Nephron progenitor cell (in vitro differentiated cells): ENCODE measurements around the gene PCIF1.
"Not testable (repeated sequence)": the region's sequence is repeated elsewhere in the genome, so short reads cannot be mapped to it uniquely, and the experiment has no call there.

ENCODE experiments used
- DNase-seq: peaks from one replicate; pipeline ENCODE4 v3.0.0; 2021
- H3K27ac Mint-ChIP-seq: 2 replicates; pipeline ENCODE4 v1.8.0; 2021; ENCODE audit warnings: mild to moderate bottlenecking, moderate library complexity, mixed read lengths
- H3K27me3 Mint-ChIP-seq: 2 replicates; pipeline ENCODE4 v1.8.0; 2021; ENCODE audit warnings: mild to moderate bottlenecking, low read depth, mixed read lengths; ENCODE audit not compliant: poor library complexity
- H3K36me3 Mint-ChIP-seq: 2 replicates; pipeline ENCODE4 v1.8.0; 2021; ENCODE audit warnings: low read depth, mixed read lengths
- H3K4me1 Mint-ChIP-seq: 2 replicates; pipeline ENCODE4 v1.8.0; 2021; ENCODE audit warnings: mixed read lengths
- H3K4me3 Mint-ChIP-seq: 2 replicates; pipeline ENCODE4 v1.8.0; 2021; ENCODE audit warnings: mild to moderate bottlenecking, moderate library complexity, mixed read lengths
- H3K9me3 Mint-ChIP-seq: 2 replicates; pipeline ENCODE4 v1.8.0; 2021; ENCODE audit warnings: mild to moderate bottlenecking, moderate library complexity, mixed read lengths
- TF ChIP-seq, protein P1 (sequence below): fragments of 200-600 bp; sonication (generic); IDR thresholded peaks from 2 replicates; pipeline ENCODE4 v1.5.0; 2021; ENCODE audit warnings: antibody characterized with exemption

The PCIF1 gene

DNA sequence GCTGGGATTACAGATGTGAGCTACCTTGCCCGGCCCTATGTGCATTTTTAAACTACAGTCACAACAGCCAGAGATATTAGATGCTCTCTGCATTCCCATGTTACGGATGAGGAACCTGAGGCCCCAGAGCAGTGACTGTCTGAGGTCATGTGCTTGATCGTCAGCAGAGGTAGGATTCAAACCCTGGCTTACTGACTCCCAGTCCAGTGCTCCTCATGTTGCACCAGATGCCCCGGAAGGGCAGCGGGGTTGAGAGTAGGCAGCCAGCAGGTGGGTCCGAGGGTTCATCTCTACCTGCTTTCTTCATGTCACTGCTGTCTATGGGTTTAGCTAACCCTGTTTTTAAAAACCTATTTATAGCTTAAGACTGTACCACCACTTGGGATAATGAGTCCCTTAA, 46.8 kb downstream of the PCIF1 start:
- DNase-seq, result no peak
- Mint-ChIP-seq H3K36me3 (no peaks in the 10 kb centered on the region), H3K27ac (no peak overlapping the region), H3K27me3 (peaks cover 48% of the 10 kb centered on the region), H3K9me3 (no peaks in the 10 kb centered on the region), H3K4me1 (no peaks in the 10 kb centered on the region), H3K4me3 (no peak overlapping the region)
- TF ChIP-seq, protein P1, sequence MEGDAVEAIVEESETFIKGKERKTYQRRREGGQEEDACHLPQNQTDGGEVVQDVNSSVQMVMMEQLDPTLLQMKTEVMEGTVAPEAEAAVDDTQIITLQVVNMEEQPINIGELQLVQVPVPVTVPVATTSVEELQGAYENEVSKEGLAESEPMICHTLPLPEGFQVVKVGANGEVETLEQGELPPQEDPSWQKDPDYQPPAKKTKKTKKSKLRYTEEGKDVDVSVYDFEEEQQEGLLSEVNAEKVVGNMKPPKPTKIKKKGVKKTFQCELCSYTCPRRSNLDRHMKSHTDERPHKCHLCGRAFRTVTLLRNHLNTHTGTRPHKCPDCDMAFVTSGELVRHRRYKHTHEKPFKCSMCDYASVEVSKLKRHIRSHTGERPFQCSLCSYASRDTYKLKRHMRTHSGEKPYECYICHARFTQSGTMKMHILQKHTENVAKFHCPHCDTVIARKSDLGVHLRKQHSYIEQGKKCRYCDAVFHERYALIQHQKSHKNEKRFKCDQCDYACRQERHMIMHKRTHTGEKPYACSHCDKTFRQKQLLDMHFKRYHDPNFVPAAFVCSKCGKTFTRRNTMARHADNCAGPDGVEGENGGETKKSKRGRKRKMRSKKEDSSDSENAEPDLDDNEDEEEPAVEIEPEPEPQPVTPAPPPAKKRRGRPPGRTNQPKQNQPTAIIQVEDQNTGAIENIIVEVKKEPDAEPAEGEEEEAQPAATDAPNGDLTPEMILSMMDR, result no peak

DNA sequence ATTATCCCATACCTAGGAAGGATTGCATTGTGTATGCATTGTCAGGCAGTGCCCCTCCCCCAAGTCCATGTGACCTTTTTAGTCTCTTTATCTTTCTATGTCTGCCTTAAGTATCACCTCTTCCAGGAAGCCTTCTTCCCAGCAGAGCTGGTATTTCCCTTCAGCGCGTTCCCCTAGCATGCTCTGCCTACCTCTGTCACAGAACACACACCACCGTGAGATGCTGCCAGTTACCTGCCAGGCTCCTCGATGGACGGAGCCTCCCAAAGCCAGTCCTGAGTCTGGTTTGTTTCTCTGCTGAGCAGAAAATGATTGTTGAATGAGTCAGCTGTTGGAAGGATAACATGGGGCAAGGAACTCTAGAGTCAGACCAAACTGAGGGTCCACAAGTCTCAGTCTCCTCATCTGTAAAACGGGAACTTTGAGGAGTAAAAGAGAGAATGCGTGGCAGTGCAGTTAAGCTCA, 48.8 kb downstream of the PCIF1 start:
- TF ChIP-seq, protein P1, result no peak
- no peaks in the 10 kb centered on the region for H3K36me3 Mint-ChIP-seq
- peaks cover 43% of the 10 kb centered on the region for H3K27me3 Mint-ChIP-seq
- DNase-seq, result no peak
- no peaks in the 10 kb centered on the region for H3K4me1 Mint-ChIP-seq
- no peak overlapping the region for H3K4me3 Mint-ChIP-seq
- no peak overlapping the region for H3K27ac Mint-ChIP-seq
- H3K9me3 Mint-ChIP-seq, result no peaks in the 10 kb centered on the region

DNA sequence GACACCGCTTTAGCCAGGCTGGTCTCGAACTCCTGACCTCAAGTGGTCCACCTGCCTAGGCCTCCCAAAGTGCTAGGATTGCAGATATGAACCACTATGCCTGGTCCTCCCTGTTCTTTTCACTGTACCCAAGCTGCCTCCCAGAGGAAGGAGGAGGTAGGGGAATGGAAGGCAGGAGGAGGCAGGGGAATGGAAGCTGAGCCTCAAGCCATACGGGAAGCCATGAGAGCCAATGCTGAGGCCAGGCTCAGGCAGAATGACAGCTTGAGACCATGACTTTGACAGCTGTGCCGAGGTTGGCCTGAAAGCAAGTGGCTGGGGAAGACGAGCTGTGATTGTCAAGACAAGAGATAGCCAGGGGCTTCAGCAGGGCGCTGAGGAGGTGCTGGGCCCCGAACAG, 51.1 kb downstream of the PCIF1 start:
- H3K36me3 Mint-ChIP-seq, result no peaks in the 10 kb centered on the region
- no peaks in the 10 kb centered on the region for H3K9me3 Mint-ChIP-seq
- no peak overlapping the region for H3K27ac Mint-ChIP-seq
- H3K4me3 Mint-ChIP-seq, result no peak overlapping the region
- TF ChIP-seq, protein P1, result no peak
- H3K27me3 Mint-ChIP-seq, result peaks cover 42% of the 10 kb centered on the region
- no peak for DNase-seq
- no peaks in the 10 kb centered on the region for H3K4me1 Mint-ChIP-seq

DNA sequence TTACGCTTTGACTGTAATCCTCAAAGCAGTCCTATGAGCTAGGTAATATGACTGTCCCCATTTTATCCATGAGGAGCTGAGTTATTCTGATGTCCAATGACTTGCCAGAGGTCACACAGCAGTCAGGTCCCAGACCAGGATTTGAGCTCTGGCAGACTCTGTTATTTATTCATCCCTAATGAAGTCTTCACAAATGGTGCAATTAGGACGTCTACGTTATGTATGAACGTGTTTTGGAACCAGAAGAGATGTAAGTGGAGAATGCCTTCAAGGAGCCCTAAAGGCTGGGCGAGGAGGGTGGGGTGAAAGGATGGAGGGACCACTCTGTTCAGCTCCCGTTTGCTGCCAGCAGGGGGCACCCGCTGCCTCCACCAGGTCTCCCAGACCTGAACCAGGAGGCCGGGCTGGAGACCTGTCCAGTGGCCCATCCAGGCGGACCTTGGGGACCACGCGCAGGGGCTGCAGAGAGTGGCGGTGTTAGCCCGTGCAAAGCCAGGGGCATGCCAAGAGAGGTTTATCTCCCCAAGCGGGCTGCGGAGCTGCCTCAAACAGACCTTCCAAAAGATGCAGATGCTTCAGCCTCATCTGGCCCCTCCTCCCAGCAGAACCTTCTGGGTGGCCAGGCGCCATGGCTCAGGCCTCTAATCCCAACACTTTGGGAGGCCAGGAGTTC, 52.8 kb downstream of the PCIF1 start:
- Mint-ChIP-seq H3K36me3 (no peaks in the 10 kb centered on the region), H3K9me3 (no peaks in the 10 kb centered on the region), H3K4me1 (no peaks in the 10 kb centered on the region), H3K4me3 (no peak overlapping the region), H3K27ac (no peak overlapping the region), H3K27me3 (peaks cover 42% of the 10 kb centered on the region)
- TF ChIP-seq, protein P1, result peak; percentile 85
- DNase-seq, result peak; percentile 89

DNA sequence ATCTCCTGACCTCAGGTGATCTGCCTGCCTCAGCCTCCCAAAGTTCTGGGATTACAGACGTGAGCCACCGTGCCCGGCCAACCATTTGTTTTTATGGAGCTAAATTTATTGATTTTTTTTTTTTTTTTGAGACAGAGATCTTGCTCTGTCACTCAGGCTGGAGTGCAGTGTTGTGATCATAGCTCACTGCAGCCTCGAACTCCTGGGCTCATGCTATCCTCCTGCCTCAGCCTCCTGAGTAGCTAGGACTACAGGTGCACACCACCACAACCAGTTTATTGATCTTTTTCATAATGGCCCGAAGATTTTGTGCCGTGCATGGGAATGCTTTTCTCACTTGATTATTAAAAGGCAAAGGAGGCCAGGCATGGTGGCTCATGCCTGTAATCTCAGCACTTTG, 54.3 kb downstream of the PCIF1 start:
- H3K27me3 Mint-ChIP-seq, result peaks cover 36% of the 10 kb centered on the region
- not testable (repeated sequence) for H3K9me3 Mint-ChIP-seq, DNase-seq, H3K36me3 Mint-ChIP-seq, H3K4me1 Mint-ChIP-seq, H3K4me3 Mint-ChIP-seq, H3K27ac Mint-ChIP-seq

DNA sequence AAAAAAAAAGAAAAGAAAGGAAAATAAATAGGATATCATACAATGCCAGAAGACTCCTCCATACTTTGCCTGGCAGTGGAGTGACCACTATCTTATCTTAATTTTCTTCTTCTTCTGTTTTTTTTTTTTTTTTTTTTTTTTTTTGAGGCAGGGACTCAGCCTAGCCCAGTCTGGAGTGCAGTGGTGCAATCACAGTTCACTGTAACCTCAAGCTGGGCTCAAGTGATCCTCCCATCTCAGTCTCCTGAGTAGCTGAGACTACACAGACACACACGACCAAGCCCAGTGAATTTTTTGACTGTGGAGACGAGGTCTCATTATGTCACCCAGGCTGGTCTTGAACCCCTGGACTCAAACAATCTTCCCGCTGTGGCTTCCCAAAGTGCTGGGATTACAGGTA, 57.1 kb downstream of the PCIF1 start:
- H3K27ac Mint-ChIP-seq, result no peak overlapping the region
- peaks cover 20% of the 10 kb centered on the region for H3K4me1 Mint-ChIP-seq
- no peak for DNase-seq
- peaks cover 28% of the 10 kb centered on the region for H3K27me3 Mint-ChIP-seq
- H3K36me3 Mint-ChIP-seq, result no peaks in the 10 kb centered on the region
- TF ChIP-seq, protein P1, result no peak
- H3K4me3 Mint-ChIP-seq, result no peak overlapping the region
- H3K9me3 Mint-ChIP-seq, result no peaks in the 10 kb centered on the region
